Thymus (tissue), 11 donors: Measurements from ENCODE around the gene DOK6. TPM values are rescaled to one million over a fixed set of nuclear protein-coding genes. Genes with fewer than 3 reads are reported as not detected.
"Not testable (repeated sequence)": the region's sequence is repeated elsewhere in the genome, so short reads cannot be mapped to it uniquely, and the experiment has no call there.

Experiments
- DNase-seq, 9 donors: peaks; one replicate each; pipeline ENCODE4 v3.0.0-alpha.2; 2013; ENCODE audit warnings: low spot score in 9 of 9, low read depth in 6 of 9, missing footprints in 1 of 9
- H3K27ac ChIP-seq, 2 donors: one replicate each; pipeline ENCODE4 v1.5.1; 2013; ENCODE audit warnings: control low read depth in 1 of 2, low read depth in 1 of 2, low read length in 1 of 2, mild to moderate bottlenecking in 1 of 2, moderate library complexity in 1 of 2
- H3K27me3 ChIP-seq, 2 donors: one replicate each; pipeline ENCODE4 v1.5.1; 2013; ENCODE audit warnings: low read length in 1 of 2; ENCODE audit not compliant: control insufficient read depth in 2 of 2, insufficient read depth in 1 of 2
- H3K36me3 ChIP-seq, 2 donors: one replicate each; pipeline ENCODE4 v1.5.1; 2013; ENCODE audit warnings: low read length in 1 of 2, mild to moderate bottlenecking in 1 of 2, moderate library complexity in 1 of 2; ENCODE audit not compliant: control insufficient read depth in 2 of 2, insufficient read depth in 2 of 2
- H3K4me1 ChIP-seq, 2 donors: one replicate each; pipeline ENCODE4 v1.5.1; 2013; ENCODE audit warnings: low read length in 2 of 2; ENCODE audit not compliant: control insufficient read depth in 2 of 2, insufficient read depth in 2 of 2
- H3K4me3 ChIP-seq, 2 donors: one replicate each; pipeline ENCODE4 v1.5.1; 2013; ENCODE audit warnings: low read length in 2 of 2, control low read depth in 1 of 2, mild to moderate bottlenecking in 1 of 2
- H3K9me3 ChIP-seq, 2 donors: one replicate each; pipeline ENCODE4 v1.5.1; 2013; ENCODE audit warnings: low read length in 1 of 2, mild to moderate bottlenecking in 1 of 2; ENCODE audit not compliant: control insufficient read depth in 2 of 2, insufficient read depth in 1 of 2
- WGBS: extraction: QIAGEN DNeasy Blood & Tissue Kit; methylation state at CpG from one replicate; pipeline ENCODE4 v1.1.7; 2013; 5-methylcytosine and 5-hydroxymethylcytosine counted together
- polyA plus RNA-seq: library from polyadenylated mRNA; stranded (reverse); fragments of 200-250 nt; gene quantifications from one replicate; pipeline ENCODE4 v1.2.3, GENCODE V29; 2013
- total RNA-seq: library from RNA; stranded (reverse); fragments of 120-200 nt; gene quantifications from one replicate; pipeline ENCODE4 v1.2.4, GENCODE V29; 2013
- donor health status: healthy.

Gene DOK6
- total and polyA plus RNA-seq, 2 donors = 0.57 to 0.75 TPM

DNA sequence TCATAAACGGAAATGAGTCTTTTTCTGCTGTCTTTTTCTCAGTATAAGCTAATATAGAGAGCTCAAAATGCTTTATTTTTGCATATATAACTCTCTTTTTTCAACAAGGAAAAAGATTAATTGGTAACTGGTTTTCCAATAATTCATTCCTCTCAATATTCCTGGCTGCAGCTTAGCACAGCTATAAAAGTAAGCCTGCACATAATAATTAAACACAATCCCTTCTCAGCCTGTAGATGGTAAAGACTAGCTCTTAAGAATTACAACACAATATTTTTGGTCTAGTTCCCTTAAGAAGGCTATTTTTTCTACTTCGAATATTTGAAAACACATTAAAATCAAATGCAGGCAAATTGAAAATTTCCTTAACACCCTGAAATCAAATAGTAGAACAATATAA, 258.0 kb downstream of the DOK6 start:
- no peak overlapping the region for H3K27ac ChIP-seq
- no peaks in the 10 kb centered on the region for H3K27me3 ChIP-seq
- no peak for DNase-seq
- 91% methylated on average over 2 of the region's 2 CpGs for WGBS
- H3K36me3 ChIP-seq = no peaks in the 10 kb centered on the region
- H3K4me1 ChIP-seq = no peaks in the 10 kb centered on the region
- H3K4me3 ChIP-seq = no peak overlapping the region
- no peaks in the 10 kb centered on the region for H3K9me3 ChIP-seq

DNA sequence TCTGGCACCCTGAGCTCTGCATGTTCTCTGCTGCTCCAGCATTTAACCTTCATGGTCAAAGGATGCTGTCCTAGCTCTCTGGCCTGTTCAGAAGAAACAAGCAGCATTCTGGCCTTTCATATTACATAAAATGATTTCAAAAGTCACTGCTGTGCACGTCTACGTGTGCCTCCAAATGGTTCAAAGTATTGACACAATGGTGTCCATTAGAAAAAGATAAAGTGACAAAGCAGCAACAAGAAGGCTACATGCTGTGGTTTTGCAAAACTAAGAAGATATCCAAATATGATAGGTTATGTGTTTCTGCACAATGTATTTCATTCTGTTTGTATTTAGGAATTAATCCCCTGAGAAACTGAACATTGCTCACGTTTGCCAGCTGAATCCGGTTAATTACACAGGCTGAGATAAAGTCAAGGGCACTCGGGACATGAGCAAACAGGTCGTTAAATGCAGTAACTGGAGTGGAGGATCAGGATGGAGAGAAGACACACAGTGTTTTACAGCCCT, 258.5 kb downstream of the DOK6 start:
- Histone ChIP-seq H3K27ac (no peak overlapping the region), H3K27me3 (no peaks in the 10 kb centered on the region), H3K4me3 (no peak overlapping the region), H3K36me3 (no peaks in the 10 kb centered on the region), H3K9me3 (no peaks in the 10 kb centered on the region), H3K4me1 (no peaks in the 10 kb centered on the region)
- DNase-seq = no peak
- WGBS = 78% methylated on average over 6 of the region's 6 CpGs

DNA sequence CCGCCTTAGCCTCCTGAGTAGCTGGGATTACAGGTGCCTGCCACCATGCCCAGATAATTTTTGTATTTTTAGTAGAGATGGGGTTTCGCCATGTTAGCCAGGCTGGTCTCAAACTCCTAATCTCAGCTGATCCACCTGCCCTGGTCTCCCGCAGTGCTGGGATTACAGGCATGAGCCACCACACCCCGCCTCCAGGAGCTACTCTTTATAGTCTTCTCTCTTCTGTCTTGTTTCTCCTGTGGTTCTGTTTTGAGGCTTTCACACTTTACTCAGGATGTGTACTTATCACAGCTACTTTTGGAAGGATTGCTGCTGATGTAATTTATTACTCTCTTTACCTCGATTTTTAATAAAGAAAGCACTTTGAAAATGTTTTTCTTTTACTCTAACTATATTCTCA, 261.4 kb downstream of the DOK6 start:
- not testable (repeated sequence) for H3K9me3 ChIP-seq, H3K27ac ChIP-seq, DNase-seq, H3K27me3 ChIP-seq, H3K4me1 ChIP-seq, H3K4me3 ChIP-seq, H3K36me3 ChIP-seq
- WGBS = 87% methylated on average over 5 of the region's 5 CpGs

DNA sequence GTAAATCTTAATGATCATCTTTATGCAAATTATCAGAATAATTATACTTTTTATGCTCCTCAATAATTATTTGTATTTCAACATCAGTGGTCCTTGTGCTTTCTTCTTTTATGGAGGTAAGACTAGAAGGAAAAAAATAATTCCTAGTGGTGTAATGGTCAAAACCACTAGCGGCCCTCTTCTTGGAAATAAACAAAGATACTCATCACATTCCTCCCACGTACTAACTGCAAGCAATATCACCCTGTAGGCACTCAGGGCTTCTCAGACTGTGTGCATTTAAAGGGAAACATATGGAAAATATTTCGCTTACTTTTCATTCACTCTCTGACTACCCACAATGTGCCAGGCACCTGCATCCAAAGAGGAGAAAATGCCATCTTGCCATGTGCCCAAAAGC, 263.7 kb downstream of the DOK6 start:
- H3K36me3 ChIP-seq = no peaks in the 10 kb centered on the region
- 69% methylated on average over 3 of the region's 3 CpGs for WGBS
- no peak overlapping the region for H3K27ac ChIP-seq
- H3K4me3 ChIP-seq = no peak overlapping the region
- H3K4me1 ChIP-seq = no peaks in the 10 kb centered on the region
- H3K27me3 ChIP-seq = no peaks in the 10 kb centered on the region
- H3K9me3 ChIP-seq = no peaks in the 10 kb centered on the region
- DNase-seq = no peak

DNA sequence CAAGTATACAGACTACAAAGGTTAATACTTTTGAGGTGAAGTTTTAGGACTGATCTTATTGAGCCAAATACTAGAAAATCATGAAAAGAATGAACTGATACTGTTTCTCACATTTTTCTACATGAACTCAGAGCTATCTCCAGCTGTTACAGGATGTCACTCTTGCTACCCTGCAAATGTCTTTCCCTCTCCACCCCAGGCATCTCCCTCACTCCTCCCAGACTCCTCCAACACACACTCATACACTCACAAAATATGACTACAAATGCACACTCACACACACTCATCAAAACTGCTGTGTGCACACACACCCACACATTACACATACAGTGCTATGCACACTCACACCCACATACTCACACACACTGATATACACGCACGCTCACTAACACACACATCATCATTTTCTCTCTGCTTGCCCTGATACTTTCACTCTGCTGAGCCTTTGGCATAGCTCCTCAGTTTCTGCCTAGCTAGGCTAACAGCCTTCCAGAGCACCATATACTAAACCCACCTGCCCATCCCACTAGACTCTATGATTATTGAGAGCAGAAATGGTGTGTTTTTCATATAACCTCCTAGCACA, 273.7 kb downstream of the DOK6 start:
- no peak overlapping the region for H3K4me3 ChIP-seq
- 95% methylated on average over 2 of the region's 2 CpGs for WGBS
- no peak for DNase-seq
- H3K27me3 ChIP-seq = no peaks in the 10 kb centered on the region
- no peaks in the 10 kb centered on the region for H3K9me3 ChIP-seq
- H3K27ac ChIP-seq = no peak overlapping the region
- H3K4me1 ChIP-seq = no peaks in the 10 kb centered on the region
- H3K36me3 ChIP-seq = no peaks in the 10 kb centered on the region

DNA sequence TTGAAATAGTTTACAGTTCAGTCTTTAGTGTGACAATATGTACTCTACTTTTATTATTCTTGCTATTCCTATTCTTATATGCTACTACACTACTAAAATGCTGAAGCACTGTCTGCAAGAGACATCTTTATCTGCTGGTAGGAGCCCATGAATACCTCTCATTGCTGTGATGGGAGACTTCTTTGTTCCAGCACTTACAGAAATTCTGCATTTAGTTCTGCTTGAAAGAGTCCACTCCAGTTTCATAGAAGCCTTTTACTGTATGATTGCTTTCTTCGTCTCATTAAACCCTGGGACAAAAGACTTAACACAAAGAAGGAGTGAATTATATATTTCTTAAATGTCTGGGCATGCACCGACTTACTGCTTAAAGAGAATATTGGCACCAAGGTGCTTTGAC, 274.3 kb downstream of the DOK6 start:
- no peak overlapping the region for H3K4me3 ChIP-seq
- no peak for DNase-seq
- H3K4me1 ChIP-seq = no peaks in the 10 kb centered on the region
- H3K27me3 ChIP-seq = no peaks in the 10 kb centered on the region
- H3K9me3 ChIP-seq = no peaks in the 10 kb centered on the region
- WGBS = 95% methylated on average over 2 of the region's 2 CpGs
- no peaks in the 10 kb centered on the region for H3K36me3 ChIP-seq
- H3K27ac ChIP-seq = no peak overlapping the region

DNA sequence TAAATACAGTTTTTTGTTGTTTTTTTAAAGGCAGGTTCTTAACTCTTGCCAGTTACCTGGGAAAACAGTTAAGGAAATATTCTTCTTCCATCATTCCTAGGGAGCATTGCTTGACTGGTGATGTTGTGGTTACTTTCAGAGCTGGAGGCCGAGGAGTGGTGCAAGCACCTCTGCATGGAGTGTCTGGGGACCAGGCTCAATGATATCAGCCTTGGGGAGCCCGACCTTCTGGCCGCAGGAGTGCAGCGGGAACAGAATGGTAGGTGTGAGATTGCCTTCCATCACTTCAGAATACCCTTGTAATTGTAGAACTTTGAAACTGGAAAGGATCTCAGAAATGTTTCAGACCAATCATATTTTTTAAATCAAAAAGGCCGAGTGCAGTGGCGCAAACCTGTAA, 276.9 kb downstream of the DOK6 start:
- no peaks in the 10 kb centered on the region for H3K9me3 ChIP-seq
- no peaks in the 10 kb centered on the region for H3K36me3 ChIP-seq
- 92% methylated on average over 6 of the region's 6 CpGs for WGBS
- no peak for DNase-seq
- no peaks in the 10 kb centered on the region for H3K27me3 ChIP-seq
- H3K27ac ChIP-seq = no peak overlapping the region
- H3K4me3 ChIP-seq = no peak overlapping the region
- H3K4me1 ChIP-seq = no peaks in the 10 kb centered on the region

DNA sequence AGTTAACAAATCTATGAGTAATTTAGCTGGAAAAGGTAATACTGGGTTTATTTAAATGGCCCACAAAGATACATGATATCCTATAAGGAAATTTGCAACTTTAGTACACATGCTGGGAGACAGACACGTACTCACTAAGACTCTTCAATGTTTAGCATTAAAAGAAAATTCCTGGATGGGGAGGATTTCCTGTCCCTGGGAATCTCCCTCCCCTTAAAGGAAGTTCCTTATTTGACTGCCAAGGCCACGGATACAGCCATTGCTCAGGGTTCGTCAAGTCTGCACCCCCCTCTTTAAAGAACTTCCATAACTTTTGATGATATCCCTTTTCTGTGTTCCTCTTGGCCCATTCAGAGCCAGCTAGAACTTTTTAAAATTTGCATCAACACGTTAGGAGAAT, 279.4 kb downstream of the DOK6 start:
- H3K36me3 ChIP-seq = no peaks in the 10 kb centered on the region
- DNase-seq = no peak
- 76% methylated on average over 4 of the region's 4 CpGs for WGBS
- no peaks in the 10 kb centered on the region for H3K9me3 ChIP-seq
- no peak overlapping the region for H3K4me3 ChIP-seq
- H3K27ac ChIP-seq = no peak overlapping the region
- H3K4me1 ChIP-seq = no peaks in the 10 kb centered on the region
- H3K27me3 ChIP-seq = no peaks in the 10 kb centered on the region

DNA sequence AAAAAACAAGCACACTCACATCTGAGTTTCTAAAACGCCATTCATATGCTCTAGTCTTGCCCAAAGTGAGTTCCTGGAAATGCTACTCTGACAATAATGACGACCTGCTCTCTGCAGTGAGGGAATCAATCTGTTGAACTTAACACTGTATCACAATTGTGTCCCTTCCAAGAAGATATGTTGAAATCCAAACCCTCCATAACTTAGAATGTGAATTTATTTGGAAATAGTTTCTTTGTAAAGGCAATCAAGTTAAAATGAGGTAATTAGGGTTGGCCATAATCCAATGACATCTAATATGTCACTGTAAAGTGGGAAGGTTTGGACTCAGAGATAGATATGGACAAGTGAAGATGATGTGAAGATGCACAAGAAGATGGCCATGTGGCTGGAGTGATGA, 282.5 kb downstream of the DOK6 start:
- Histone ChIP-seq H3K27me3 (no peaks in the 10 kb centered on the region), H3K9me3 (no peaks in the 10 kb centered on the region), H3K4me1 (no peaks in the 10 kb centered on the region), H3K27ac (no peak overlapping the region), H3K36me3 (no peaks in the 10 kb centered on the region), H3K4me3 (no peak overlapping the region)
- WGBS = 86% methylated on average over 2 of the region's 2 CpGs
- no peak for DNase-seq

DNA sequence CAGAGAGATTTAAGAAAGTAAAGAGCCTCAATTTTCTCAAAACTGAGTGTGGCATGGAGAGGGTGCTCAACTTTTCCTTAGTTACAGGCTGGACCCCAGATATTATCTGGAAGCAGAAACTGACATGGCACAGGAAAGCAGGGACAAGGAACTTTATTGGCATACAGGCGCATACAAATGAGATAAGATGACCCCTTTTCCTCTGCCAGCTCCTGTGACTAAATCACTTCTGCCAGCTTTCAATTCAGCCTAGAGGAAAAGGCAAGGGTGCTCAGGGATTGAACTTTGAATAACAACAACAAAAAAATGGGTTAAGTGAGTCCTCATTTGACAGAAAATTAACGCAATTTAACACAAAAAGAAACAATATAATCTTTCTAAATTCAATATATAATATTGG, 284.1 kb downstream of the DOK6 start:
- 94% methylated on average over 2 of the region's 2 CpGs for WGBS
- H3K27ac ChIP-seq = no peak overlapping the region
- no peak for DNase-seq

More for the DNA sequence above, 284.1 kb downstream of the DOK6 start:
- H3K27me3 ChIP-seq = no peaks in the 10 kb centered on the region
- H3K36me3 ChIP-seq = no peaks in the 10 kb centered on the region
- no peak overlapping the region for H3K4me3 ChIP-seq
- no peaks in the 10 kb centered on the region for H3K9me3 ChIP-seq
- H3K4me1 ChIP-seq = no peaks in the 10 kb centered on the region
